H9 (cell line): ENCODE measurements around the gene FOSL2. TPM values are rescaled to one million over a fixed set of nuclear protein-coding genes. Genes with fewer than 3 reads are reported as not detected.

ENCODE experiments used
- DNase-seq: peaks from one replicate; pipeline ENCODE4 v3.0.0-alpha.2; 2017
- H2AFZ ChIP-seq: one replicate; pipeline ENCODE4 v1.6.1; 2013; ENCODE audit warnings: mild to moderate bottlenecking, low read length, control low read depth, moderate library complexity
- H2AK5ac ChIP-seq: 2 replicates; pipeline ENCODE4 v1.6.1; 2013; ENCODE audit warnings: low read length, control low read depth, mixed read lengths; ENCODE audit not compliant: insufficient read length
- H2BK120ac ChIP-seq: one replicate; pipeline ENCODE4 v1.6.1; 2013; ENCODE audit warnings: low read depth, mild to moderate bottlenecking, low read length, control low read depth, inconsistent platforms; ENCODE audit not compliant: poor library complexity, severe bottlenecking
- H2BK12ac ChIP-seq: 2 replicates; pipeline ENCODE4 v1.6.1; 2013; ENCODE audit warnings: low read length, control low read depth, mixed read lengths, low read depth; ENCODE audit not compliant: insufficient read length
- H2BK15ac ChIP-seq: 2 replicates; pipeline ENCODE4 v1.6.1; 2013; ENCODE audit warnings: low read depth, low read length, control low read depth
- H2BK20ac ChIP-seq: one replicate; pipeline ENCODE4 v1.6.1; 2013; ENCODE audit warnings: low read depth, mild to moderate bottlenecking, low read length, control low read depth, inconsistent platforms; ENCODE audit not compliant: poor library complexity, severe bottlenecking
- H2BK5ac ChIP-seq: 2 replicates; pipeline ENCODE4 v1.6.1; 2013; ENCODE audit warnings: low read length, control low read depth, mixed read lengths; ENCODE audit not compliant: insufficient read length
- H3K14ac ChIP-seq: 2 replicates; pipeline ENCODE4 v1.6.1; 2013; ENCODE audit warnings: low read length, control low read depth; ENCODE audit not compliant: insufficient read depth
- H3K18ac ChIP-seq: 2 replicates; pipeline ENCODE4 v1.6.1; 2013; ENCODE audit warnings: low read depth, mild to moderate bottlenecking, mixed read lengths, low read length, control low read depth; ENCODE audit not compliant: insufficient read length
- H3K23ac ChIP-seq: 2 replicates; pipeline ENCODE4 v1.6.1; 2013; ENCODE audit warnings: low read length, control low read depth, mixed read lengths, low read depth; ENCODE audit not compliant: insufficient read length
- H3K23me2 ChIP-seq: 2 replicates; pipeline ENCODE4 v1.6.1; 2013; ENCODE audit warnings: low read depth, mild to moderate bottlenecking, mixed read lengths, low read length, control low read depth; ENCODE audit not compliant: insufficient read length, poor library complexity, severe bottlenecking
- H3K27ac ChIP-seq: 2 replicates; pipeline ENCODE4 v1.5.1; 2013; ENCODE audit warnings: low read length, control low read depth, mixed read lengths, low read depth; ENCODE audit not compliant: insufficient read length
- H3K27me3 ChIP-seq: 2 replicates; pipeline ENCODE4 v1.6.1; 2013; ENCODE audit warnings: low read length, control low read depth, inconsistent platforms; ENCODE audit not compliant: insufficient read depth
- H3K4ac ChIP-seq: 2 replicates; pipeline ENCODE4 v1.6.1; 2013; ENCODE audit warnings: low read depth, mild to moderate bottlenecking, control low read depth, inconsistent platforms, low read length, moderate library complexity
- H3K4me1 ChIP-seq: 2 replicates; pipeline ENCODE4 v1.6.1; 2013; ENCODE audit warnings: low read length, control low read depth, inconsistent platforms; ENCODE audit not compliant: insufficient read depth
- H3K4me2 ChIP-seq: 2 replicates; pipeline ENCODE4 v1.6.1; 2013; ENCODE audit warnings: low read length, control low read depth, mixed read lengths; ENCODE audit not compliant: insufficient read length, insufficient read depth
- H3K56ac ChIP-seq: 2 replicates; pipeline ENCODE4 v1.6.1; 2013; ENCODE audit warnings: low read depth, mild to moderate bottlenecking, mixed read lengths, low read length, control low read depth; ENCODE audit not compliant: insufficient read length
- H3K79me1 ChIP-seq: 2 replicates; pipeline ENCODE4 v1.6.1; 2013; ENCODE audit warnings: low read depth, mild to moderate bottlenecking, moderate library complexity, low read length, control low read depth, inconsistent platforms; ENCODE audit not compliant: insufficient read depth, poor library complexity, severe bottlenecking
- H3K79me2 ChIP-seq: 2 replicates; pipeline ENCODE4 v1.6.1; 2013; ENCODE audit warnings: low read length, control low read depth, inconsistent platforms; ENCODE audit not compliant: insufficient read depth
- H3K9ac ChIP-seq: 2 replicates; pipeline ENCODE4 v1.6.1; 2013; ENCODE audit warnings: low read length, control low read depth, mixed read lengths; ENCODE audit not compliant: insufficient read length; ENCODE audit errors: extremely low read depth
- H3K9me3 ChIP-seq: one replicate; pipeline ENCODE4 v1.6.1; 2013; ENCODE audit warnings: low read depth, low read length, inconsistent platforms; ENCODE audit not compliant: control insufficient read depth
- H3T11ph ChIP-seq: one replicate; pipeline ENCODE4 v1.6.1; 2013; ENCODE audit warnings: mild to moderate bottlenecking, low read length, control low read depth, inconsistent platforms
- H4K20me1 ChIP-seq: one replicate; pipeline ENCODE4 v1.6.1; 2013; ENCODE audit not compliant: control insufficient read depth, insufficient read length, insufficient read depth
- H4K5ac ChIP-seq: 2 replicates; pipeline ENCODE4 v1.6.1; 2013; ENCODE audit warnings: low read depth, mild to moderate bottlenecking, mixed read lengths, low read length, control low read depth; ENCODE audit not compliant: insufficient read length
- H4K8ac ChIP-seq: replicated peaks from 2 replicates; pipeline ENCODE4 v1.6.1; 2013; ENCODE audit warnings: low read length, control low read depth, mixed read lengths, low read depth; ENCODE audit not compliant: insufficient read length
- H4K91ac ChIP-seq: 2 replicates; pipeline ENCODE4 v1.6.1; 2013; ENCODE audit warnings: low read depth, mild to moderate bottlenecking, moderate library complexity, mixed read lengths, low read length, control low read depth; ENCODE audit not compliant: insufficient read length
- H3K27ac Mint-ChIP-seq, 3 experiments: 2 replicates in 2 of 3; 3 replicates in 1 of 3; pipeline ENCODE4 v1.8.0; 2020 to 2021; ENCODE audit warnings: mixed read lengths in 3 of 3, mild to moderate bottlenecking in 1 of 3, moderate library complexity in 1 of 3
- H3K27me3 Mint-ChIP-seq: 2 replicates; pipeline ENCODE4 v1.8.0; 2021; ENCODE audit warnings: low read depth, mild to moderate bottlenecking, moderate library complexity, mixed read lengths
- H3K36me3 Mint-ChIP-seq, 3 experiments: 2 replicates in 2 of 3; 3 replicates in 1 of 3; pipeline ENCODE4 v1.8.0; 2020 to 2021; ENCODE audit warnings: low read depth in 3 of 3, mixed read lengths in 3 of 3; ENCODE audit not compliant: insufficient read depth in 1 of 3
- H3K4me1 Mint-ChIP-seq, 2 experiments: 2 replicates each; pipeline ENCODE4 v1.8.0; 2020; ENCODE audit warnings: mixed read lengths in 2 of 2
- H3K4me3 Mint-ChIP-seq, 2 experiments: 2 replicates in 1 of 2; 3 replicates in 1 of 2; pipeline ENCODE4 v1.8.0; 2020 to 2021; ENCODE audit warnings: mild to moderate bottlenecking in 2 of 2, mixed read lengths in 2 of 2, moderate library complexity in 1 of 2
- H3K9me3 Mint-ChIP-seq, 2 experiments: 2 replicates in 1 of 2; 3 replicates in 1 of 2; pipeline ENCODE4 v1.8.0; 2020; ENCODE audit warnings: mild to moderate bottlenecking in 2 of 2, mixed read lengths in 2 of 2, moderate library complexity in 1 of 2
- WGBS: extraction: QIAGEN DNeasy Blood & Tissue Kit; methylation state at CpG from one replicate; pipeline ENCODE4 v1.1.7; 2013; ENCODE audit warnings: missing lambda C conversion rate, low lambda C conversion rate, mixed read lengths; ENCODE audit not compliant: insufficient read length; ENCODE audit errors: extremely low coverage; 5-methylcytosine and 5-hydroxymethylcytosine counted together
- total RNA-seq: library from RNA; stranded (reverse); gene quantifications from 2 replicates; pipeline ENCODE4 v1.2.1, GENCODE V29; 2021
- TF ChIP-seq, protein P1 (sequence below): fragments of 200-600 bp; sonication (generic); conservative IDR thresholded peaks from 3 replicates; pipeline ENCODE4 v1.8.0; 2021; ENCODE audit warnings: antibody characterized with exemption, mild to moderate bottlenecking

The FOSL2 gene
- total RNA-seq, 1 experiment from 2014 or later = 7.4 TPM

DNA sequence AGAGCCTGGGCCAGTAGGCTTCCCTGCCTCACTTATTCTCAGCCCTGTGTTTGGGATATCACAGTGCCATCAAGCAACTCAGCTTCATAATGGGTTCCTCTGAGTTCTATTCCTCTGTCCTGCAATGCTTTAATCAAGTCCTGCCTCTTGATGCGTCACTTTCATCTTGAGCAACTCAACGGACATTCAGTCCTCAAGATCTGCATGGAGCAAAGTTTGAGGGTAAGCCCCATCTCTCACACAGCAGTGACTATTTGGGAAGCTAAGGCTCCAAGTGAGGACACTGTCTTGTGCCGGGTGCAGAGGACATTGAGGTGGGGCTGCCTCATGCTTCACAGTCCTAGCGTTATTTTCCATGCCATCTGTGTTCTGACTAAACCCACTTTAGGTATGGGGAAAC lies 52.3 kb downstream of the FOSL2 start:
- Histone ChIP-seq H4K5ac (no peak overlapping the region), H3K18ac (no peak overlapping the region), H3K27me3 (no peaks in the 10 kb centered on the region), H3K79me1 (no peaks in the 10 kb centered on the region), H3K79me2 (no peaks in the 10 kb centered on the region), H4K91ac (no peak overlapping the region), H3K27ac (no peak overlapping the region), H2BK120ac (no peak overlapping the region), H3K4ac (no peak overlapping the region), H3K4me1 (no peaks in the 10 kb centered on the region), H2BK5ac (no peak overlapping the region), H3K9me3 (no peaks in the 10 kb centered on the region), H3K4me2 (no peak overlapping the region), H2BK20ac (no peak overlapping the region), H3K23me2 (no peaks in the 10 kb centered on the region), H2BK15ac (no peak overlapping the region), H2BK12ac (no peak overlapping the region), H2AFZ (no peak overlapping the region), H2AK5ac (no peak overlapping the region), H4K8ac (no peak overlapping the region), H4K20me1 (no peaks in the 10 kb centered on the region), H3K56ac (no peak overlapping the region), H3T11ph (no peak overlapping the region), H3K9ac (no peak overlapping the region), H3K23ac (no peak overlapping the region), H3K14ac (no peak overlapping the region)
- no peaks in the 10 kb centered on the region; a peak in 1 of 7 replicates for H3K36me3 Mint-ChIP-seq
- TF ChIP-seq, protein P1, sequence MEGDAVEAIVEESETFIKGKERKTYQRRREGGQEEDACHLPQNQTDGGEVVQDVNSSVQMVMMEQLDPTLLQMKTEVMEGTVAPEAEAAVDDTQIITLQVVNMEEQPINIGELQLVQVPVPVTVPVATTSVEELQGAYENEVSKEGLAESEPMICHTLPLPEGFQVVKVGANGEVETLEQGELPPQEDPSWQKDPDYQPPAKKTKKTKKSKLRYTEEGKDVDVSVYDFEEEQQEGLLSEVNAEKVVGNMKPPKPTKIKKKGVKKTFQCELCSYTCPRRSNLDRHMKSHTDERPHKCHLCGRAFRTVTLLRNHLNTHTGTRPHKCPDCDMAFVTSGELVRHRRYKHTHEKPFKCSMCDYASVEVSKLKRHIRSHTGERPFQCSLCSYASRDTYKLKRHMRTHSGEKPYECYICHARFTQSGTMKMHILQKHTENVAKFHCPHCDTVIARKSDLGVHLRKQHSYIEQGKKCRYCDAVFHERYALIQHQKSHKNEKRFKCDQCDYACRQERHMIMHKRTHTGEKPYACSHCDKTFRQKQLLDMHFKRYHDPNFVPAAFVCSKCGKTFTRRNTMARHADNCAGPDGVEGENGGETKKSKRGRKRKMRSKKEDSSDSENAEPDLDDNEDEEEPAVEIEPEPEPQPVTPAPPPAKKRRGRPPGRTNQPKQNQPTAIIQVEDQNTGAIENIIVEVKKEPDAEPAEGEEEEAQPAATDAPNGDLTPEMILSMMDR = no peak
- H3K9me3 Mint-ChIP-seq = no peaks in the 10 kb centered on the region; a peak in 1 of 5 replicates
- H3K27ac Mint-ChIP-seq = no peak overlapping the region
- no CpG with 5 or more reads among the region's 4 CpGs for WGBS
- no peak for DNase-seq
- H3K4me1 Mint-ChIP-seq = peaks cover 5 to 7% of the 10 kb centered on the region in 2 experiments
- peaks cover 5% of the 10 kb centered on the region for H3K27me3 Mint-ChIP-seq
- no peak overlapping the region for H3K4me3 Mint-ChIP-seq
